CD4-positive, CD25-positive, alpha-beta regulatory T cell (primary cell): ENCODE data around the gene FCER2. TPM values are rescaled to one million over a fixed set of nuclear protein-coding genes. Genes with fewer than 3 reads are reported as not detected.

ENCODE experiments used
- ATAC-seq, 2 donors: fragments of 150-1000 bp; cut with Tn5 transposase; one replicate each; pipeline ENCODE4 v1.10.0; 2021; ENCODE audit warnings: low read depth in 2 of 2, moderate number of reproducible peaks in 2 of 2, moderate library complexity in 1 of 2
- DNase-seq, 3 donors: peaks; one replicate each; pipeline versions ENCODE4 v3.0.0 to v3.0.0-alpha.2; 2012 to 2022; ENCODE audit warnings: mixed read lengths in 1 of 3
- H3K27ac ChIP-seq: one replicate; pipeline ENCODE4 v1.7.0; 2013; ENCODE audit warnings: mild to moderate bottlenecking, low read length; ENCODE audit not compliant: insufficient read depth, poor library complexity, severe bottlenecking
- H3K27me3 ChIP-seq: one replicate; pipeline ENCODE4 v1.7.0; 2013; ENCODE audit warnings: low read length; ENCODE audit not compliant: control insufficient read depth, insufficient read depth
- H3K36me3 ChIP-seq: one replicate; pipeline ENCODE4 v1.7.0; 2013; ENCODE audit warnings: mild to moderate bottlenecking, low read length, moderate library complexity; ENCODE audit not compliant: control insufficient read depth, insufficient read depth
- H3K4me1 ChIP-seq: 2 replicates; pipeline ENCODE4 v1.7.0; 2013; ENCODE audit warnings: mild to moderate bottlenecking, low read length; ENCODE audit not compliant: insufficient read depth, control insufficient read depth, poor library complexity, severe bottlenecking
- H3K4me3 ChIP-seq: one replicate; pipeline ENCODE4 v1.7.0; 2013; ENCODE audit warnings: low read depth, mild to moderate bottlenecking, low read length, moderate library complexity
- H3K9me3 ChIP-seq, 2 experiments: 1 replicate in 1 of 2; 2 replicates in 1 of 2; pipeline ENCODE4 v1.7.0; 2013; ENCODE audit warnings: low read length in 2 of 2, mild to moderate bottlenecking in 1 of 2, moderate library complexity in 1 of 2; ENCODE audit not compliant: control insufficient read depth in 2 of 2
- H3K27ac Mint-ChIP-seq, 3 donors: one replicate each; pipeline ENCODE4 v1.8.0; 2020 to 2022; ENCODE audit warnings: mild to moderate bottlenecking in 3 of 3, mixed read lengths in 3 of 3, moderate library complexity in 2 of 3
- H3K27me3 Mint-ChIP-seq: one replicate; pipeline ENCODE4 v1.8.0; 2022; ENCODE audit warnings: mild to moderate bottlenecking, mixed read lengths
- H3K36me3 Mint-ChIP-seq: one replicate; pipeline ENCODE4 v1.8.0; 2020; ENCODE audit warnings: mixed read lengths
- H3K4me1 Mint-ChIP-seq, 4 donors: one replicate each; pipeline ENCODE4 v1.8.0; 2020 to 2022; ENCODE audit warnings: mixed read lengths in 4 of 4, mild to moderate bottlenecking in 1 of 4
- H3K4me3 Mint-ChIP-seq, 4 donors: one replicate each; pipeline ENCODE4 v1.8.0; 2020 to 2022; ENCODE audit warnings: mild to moderate bottlenecking in 4 of 4, mixed read lengths in 4 of 4, moderate library complexity in 3 of 4
- H3K9me3 Mint-ChIP-seq, 7 donors: one replicate each; pipeline ENCODE4 v1.8.0; 2020 to 2022; ENCODE audit warnings: mixed read lengths in 7 of 7, mild to moderate bottlenecking in 3 of 7, moderate library complexity in 2 of 7
- polyA plus RNA-seq, 4 donors: library from polyadenylated mRNA; unstranded; fragments of 300-500 nt; fragmentation: Illumina TruSeq; gene quantifications; one replicate each; pipeline ENCODE4 v1.2.3, GENCODE V29; 2021
- total RNA-seq: library from RNA; stranded (reverse); gene quantifications from one replicate; pipeline ENCODE4 v1.2.3, GENCODE V29; 2022

The FCER2 gene
- total and polyA plus RNA-seq, 5 donors from 2014 or later: 0.34 to 4.5 (median 0.48) TPM; not detected in 2

- peak overlapping the region; percentile 67 for H3K27ac ChIP-seq
- peaks cover 14% of the 10 kb centered on the region for H3K4me1 ChIP-seq
- H3K27me3 Mint-ChIP-seq: peaks cover 6% of the 10 kb centered on the region
- no peaks in the 10 kb centered on the region for H3K9me3 Mint-ChIP-seq
- H3K4me3 Mint-ChIP-seq: peak overlapping the region; percentile 36 to 79 (median 78)
- DNase-seq: peak; percentile 20 to 92 (median 63)
- ATAC-seq: peak; percentile 89 to 92
- H3K4me1 Mint-ChIP-seq: peaks cover 6 to 22% (median 14%) of the 10 kb centered on the region in 4 donors
- H3K27me3 ChIP-seq: no peaks in the 10 kb centered on the region
- H3K27ac Mint-ChIP-seq: peak overlapping the region; percentile 34 to 91 (median 53)
- no peaks in the 10 kb centered on the region for H3K36me3 ChIP-seq
- H3K9me3 ChIP-seq: no peaks in the 10 kb centered on the region
- H3K4me3 ChIP-seq: peak overlapping the region; percentile 52
- no peaks in the 10 kb centered on the region for H3K36me3 Mint-ChIP-seq
These were observed 43.7 kb downstream of the FCER2 start for GRCh38 chr19:7658219-7658686.

GRCh38 chr19:7657131-7657751 is 44.7 kb downstream of the FCER2 start:
- H3K27ac ChIP-seq: no peak overlapping the region
- Mint-ChIP-seq H3K4me3 (peak overlapping the region in 3 of 4 donors; percentile 33 to 79 (median 56)), H3K27ac (peak overlapping the region; percentile 20 to 91 (median 20)), H3K4me1 (peaks cover 7 to 28% (median 19%) of the 10 kb centered on the region in 4 donors), H3K27me3 (peaks cover 2% of the 10 kb centered on the region), H3K9me3 (no peaks in the 10 kb centered on the region), H3K36me3 (no peaks in the 10 kb centered on the region)
- peak in 1 of 2 donors; percentile 11 for ATAC-seq
- H3K4me3 ChIP-seq: no peak overlapping the region
- peaks cover 16% of the 10 kb centered on the region for H3K4me1 ChIP-seq
- peak in 1 of 3 donors; percentile 61 for DNase-seq
- no peaks in the 10 kb centered on the region for H3K36me3 ChIP-seq
- H3K9me3 ChIP-seq: no peaks in the 10 kb centered on the region
- H3K27me3 ChIP-seq: no peaks in the 10 kb centered on the region

- H3K4me1 Mint-ChIP-seq: peaks cover 12 to 32% (median 22%) of the 10 kb centered on the region in 4 donors
- H3K4me3 Mint-ChIP-seq: no peak overlapping the region
- Histone ChIP-seq H3K27me3 (no peaks in the 10 kb centered on the region), H3K27ac (no peak overlapping the region), H3K36me3 (no peaks in the 10 kb centered on the region), H3K4me3 (no peak overlapping the region), H3K9me3 (no peaks in the 10 kb centered on the region), H3K4me1 (peaks cover 20% of the 10 kb centered on the region)
- H3K27ac Mint-ChIP-seq: no peak overlapping the region
- no peaks in the 10 kb centered on the region for H3K36me3 Mint-ChIP-seq
- ATAC-seq (no peak), DNase-seq (no peak)
- no peaks in the 10 kb centered on the region for H3K9me3 Mint-ChIP-seq
- H3K27me3 Mint-ChIP-seq: peaks cover 8% of the 10 kb centered on the region
These were observed 46.4 kb downstream of the FCER2 start for GRCh38 chr19:7655581-7655980.

DNA sequence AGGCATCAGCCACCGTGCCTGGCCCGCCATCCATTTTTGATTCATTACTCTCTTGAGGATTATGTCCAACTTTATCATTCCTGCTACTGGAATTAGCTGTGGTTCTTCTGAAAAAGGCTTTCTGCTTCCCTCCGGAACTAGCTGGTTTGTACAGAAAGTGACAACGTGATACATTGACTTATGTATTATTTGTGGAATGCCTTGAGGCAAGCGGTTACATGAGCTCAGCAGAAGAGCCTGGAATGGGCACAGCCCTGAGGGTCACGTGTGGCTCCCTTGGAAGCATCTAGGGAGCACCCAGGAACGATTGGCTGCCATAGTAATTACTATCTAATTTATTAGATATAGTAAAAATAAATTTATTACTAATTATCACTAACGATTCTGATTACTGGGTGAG is 47.5 kb downstream of the FCER2 start:
- H3K36me3 Mint-ChIP-seq: no peaks in the 10 kb centered on the region
- H3K27ac Mint-ChIP-seq: no peak overlapping the region
- no peak for ATAC-seq

GRCh38 chr19:7652061-7652641 is 49.8 kb downstream of the FCER2 start:
- Histone ChIP-seq H3K27me3 (no peaks in the 10 kb centered on the region), H3K4me3 (peak overlapping the region; percentile 76), H3K36me3 (no peaks in the 10 kb centered on the region), H3K4me1 (peaks cover 9% of the 10 kb centered on the region), H3K27ac (peak overlapping the region; percentile 9), H3K9me3 (no peaks in the 10 kb centered on the region)
- DNase-seq (peak; percentile 77 to 85 (median 83)), ATAC-seq (peak; percentile 85 to 87)
- peaks cover 3% of the 10 kb centered on the region for H3K36me3 Mint-ChIP-seq
- peaks cover 6 to 17% (median 10%) of the 10 kb centered on the region in 4 donors for H3K4me1 Mint-ChIP-seq
- peaks cover 8% of the 10 kb centered on the region for H3K27me3 Mint-ChIP-seq
- no peaks in the 10 kb centered on the region for H3K9me3 Mint-ChIP-seq
- peak overlapping the region; percentile 20 to 87 (median 82) for H3K4me3 Mint-ChIP-seq
- H3K27ac Mint-ChIP-seq: peak overlapping the region; percentile 33 to 84 (median 75)

More for the DNA sequence above, 47.5 kb downstream of the FCER2 start:
- H3K36me3 ChIP-seq: no peaks in the 10 kb centered on the region
- H3K27me3 ChIP-seq: no peaks in the 10 kb centered on the region
- peaks cover 8% of the 10 kb centered on the region for H3K27me3 Mint-ChIP-seq
- no peak for DNase-seq
- H3K27ac ChIP-seq: no peak overlapping the region
- no peak overlapping the region for H3K4me3 ChIP-seq
- peaks cover 20% of the 10 kb centered on the region for H3K4me1 ChIP-seq
- peaks cover 12 to 32% (median 22%) of the 10 kb centered on the region in 4 donors for H3K4me1 Mint-ChIP-seq
- no peaks in the 10 kb centered on the region for H3K9me3 ChIP-seq
- H3K4me3 Mint-ChIP-seq: no peak overlapping the region
- H3K9me3 Mint-ChIP-seq: no peaks in the 10 kb centered on the region

- Mint-ChIP-seq H3K4me1 (peaks cover 6 to 15% (median 10%) of the 10 kb centered on the region in 4 donors), H3K9me3 (no peaks in the 10 kb centered on the region), H3K36me3 (peaks cover 8% of the 10 kb centered on the region), H3K4me3 (peak overlapping the region in 1 of 4 donors; percentile 41), H3K27ac (no peak overlapping the region), H3K27me3 (peaks cover 8% of the 10 kb centered on the region)
- no peak overlapping the region for H3K27ac ChIP-seq
- no peaks in the 10 kb centered on the region for H3K27me3 ChIP-seq
- peaks cover 7% of the 10 kb centered on the region for H3K4me1 ChIP-seq
- no peaks in the 10 kb centered on the region for H3K9me3 ChIP-seq
- no peak overlapping the region for H3K4me3 ChIP-seq
- peaks cover 3% of the 10 kb centered on the region for H3K36me3 ChIP-seq
- DNase-seq (no peak), ATAC-seq (no peak)
These were observed 51.8 kb downstream of the FCER2 start for GRCh38 chr19:7650148-7650547.

GRCh38 chr19:7648265-7649014 is 53.5 kb downstream of the FCER2 start:
- Mint-ChIP-seq H3K4me1 (peaks cover 6 to 14% (median 10%) of the 10 kb centered on the region in 4 donors), H3K36me3 (peaks cover 8% of the 10 kb centered on the region), H3K9me3 (no peaks in the 10 kb centered on the region), H3K27ac (no peak overlapping the region), H3K27me3 (peaks cover 8% of the 10 kb centered on the region), H3K4me3 (no peak overlapping the region)
- Histone ChIP-seq H3K27ac (no peak overlapping the region), H3K4me1 (peaks cover 7% of the 10 kb centered on the region), H3K36me3 (peaks cover 6% of the 10 kb centered on the region), H3K27me3 (no peaks in the 10 kb centered on the region), H3K9me3 (no peaks in the 10 kb centered on the region), H3K4me3 (no peak overlapping the region)
- ATAC-seq (no peak), DNase-seq (no peak)
